HepG2 (cell line): ENCODE data around the gene RPTOR. TPM values are rescaled to one million over a fixed set of nuclear protein-coding genes. Genes with fewer than 3 reads are reported as not detected.

Experiments used
- DZIP1 ChIP-seq: sonication (generic); formaldehyde crosslinking; IDR thresholded peaks from 2 replicates; pipeline ENCODE4 v1.5.0; 2020; ENCODE audit warnings: mild to moderate bottlenecking, missing genetic modification reagents
- ELF4 ChIP-seq: sonication (generic); formaldehyde crosslinking; IDR thresholded peaks from 2 replicates; pipeline ENCODE4 v1.5.0; 2020; ENCODE audit warnings: missing genetic modification reagents, mild to moderate bottlenecking, moderate library complexity, borderline replicate concordance
- FOXJ3 ChIP-seq: sonication (generic); formaldehyde crosslinking; IDR thresholded peaks from 2 replicates; pipeline ENCODE4 v1.4.0; 2020; ENCODE audit warnings: missing genetic modification reagents, mild to moderate bottlenecking, borderline replicate concordance
- HMGA1 ChIP-seq: sonication (generic); formaldehyde crosslinking; conservative IDR thresholded peaks from 2 replicates; pipeline ENCODE4 v1.4.0; 2020; ENCODE audit warnings: missing genetic modification reagents
- MIER2 ChIP-seq: IDR thresholded peaks from 2 replicates; pipeline ENCODE4 v1.6.1; 2016; ENCODE audit warnings: missing biosample characterization, missing genetic modification reagents
- MXD4 ChIP-seq: IDR thresholded peaks from 2 replicates; pipeline ENCODE4 v1.6.1; 2016; ENCODE audit warnings: mild to moderate bottlenecking, missing biosample characterization, missing genetic modification reagents
- NFIB ChIP-seq: sonication (generic); formaldehyde crosslinking; IDR thresholded peaks from 2 replicates; pipeline ENCODE4 v1.9.0; 2021; ENCODE audit warnings: missing genetic modification reagents, mild to moderate bottlenecking, borderline replicate concordance
- PHB2 ChIP-seq: fragments of 450-650 bp; IDR thresholded peaks from 2 replicates; pipeline ENCODE4 v1.6.1; 2018; ENCODE audit not compliant: partially characterized antibody
- SALL2 ChIP-seq: sonication (generic); formaldehyde crosslinking; IDR thresholded peaks from 2 replicates; pipeline ENCODE4 v1.8.1; 2023; ENCODE audit warnings: mild to moderate bottlenecking, missing genetic modification reagents, inconsistent platforms
- STAT5B ChIP-seq: sonication (generic); formaldehyde crosslinking; IDR thresholded peaks from 2 replicates; pipeline ENCODE4 v1.4.0; 2020; ENCODE audit warnings: missing genetic modification reagents
- THAP11 ChIP-seq: IDR thresholded peaks from 2 replicates; pipeline ENCODE4 v1.6.1; 2016; ENCODE audit warnings: missing biosample characterization, missing genetic modification reagents
- ZBTB7A ChIP-seq: sonication (generic); formaldehyde crosslinking; IDR thresholded peaks from 2 replicates; pipeline ENCODE4 v1.8.0; 2022; ENCODE audit warnings: mild to moderate bottlenecking, missing genetic modification reagents
- ZFP91 ChIP-seq: sonication (generic); formaldehyde crosslinking; IDR thresholded peaks from 2 replicates; pipeline ENCODE4 v1.9.0; 2022; ENCODE audit warnings: missing genetic modification reagents, mild to moderate bottlenecking, borderline replicate concordance
- ZFYVE20 ChIP-seq: sonication (generic); formaldehyde crosslinking; IDR thresholded peaks from 2 replicates; pipeline ENCODE4 v1.8.0; 2023; ENCODE audit warnings: low read depth, mild to moderate bottlenecking, moderate library complexity, missing genetic modification reagents, borderline replicate concordance
- ZNF138 ChIP-seq: sonication (generic); formaldehyde crosslinking; IDR thresholded peaks from 2 replicates; pipeline ENCODE4 v1.5.0; 2020; ENCODE audit warnings: mild to moderate bottlenecking, low read depth, missing genetic modification reagents
- ZNF446 ChIP-seq: sonication (generic); formaldehyde crosslinking; IDR thresholded peaks from 2 replicates; pipeline ENCODE4 v1.5.0; 2020; ENCODE audit warnings: mild to moderate bottlenecking, missing genetic modification reagents
- ZNF567 ChIP-seq: sonication (generic); formaldehyde crosslinking; IDR thresholded peaks from 2 replicates; pipeline ENCODE4 v1.8.1; 2023; ENCODE audit warnings: mild to moderate bottlenecking, missing genetic modification reagents, borderline replicate concordance
- ZNF713 ChIP-seq: sonication (generic); formaldehyde crosslinking; IDR thresholded peaks from 2 replicates; pipeline ENCODE4 v1.4.0; 2020; ENCODE audit warnings: mild to moderate bottlenecking, missing genetic modification reagents
- ZNF746 ChIP-seq: sonication (generic); formaldehyde crosslinking; IDR thresholded peaks from 2 replicates; pipeline ENCODE4 v1.8.0; 2022; ENCODE audit warnings: mild to moderate bottlenecking, missing genetic modification reagents
- ZSCAN21 ChIP-seq: sonication (generic); formaldehyde crosslinking; IDR thresholded peaks from 2 replicates; pipeline ENCODE4 v1.8.0; 2022; ENCODE audit warnings: mild to moderate bottlenecking, missing genetic modification reagents, moderate library complexity, borderline replicate concordance
- polyA plus RNA-seq, 8 experiments: library from polyadenylated mRNA; depleted of rRNA in 3 of 8; stranded (reverse) in 7 of 8; unstranded in 1 of 8; fragments of >200 nt; fragmentation: Illumina TruSeq in 4 of 8; extraction: Trizol in 4 of 8; gene quantifications; 2 replicates each; pipeline versions ENCODE4 v1.2.1 to v1.2.3, GENCODE V29; 2011 to 2016; ENCODE audit warnings: low read depth in 4 of 8, missing spikeins in 1 of 8, mixed read lengths in 1 of 8; ENCODE audit not compliant: insufficient read depth in 1 of 8
- total RNA-seq, 5 experiments: library from RNA; depleted of rRNA; stranded (reverse); fragments of >200 nt; fragmentation: Illumina TruSeq; extraction: Trizol; gene quantifications; 2 replicates each; pipeline ENCODE4 v1.2.3, GENCODE V29; 2016; ENCODE audit warnings: low read depth in 1 of 5
- TF ChIP-seq, protein P1 (sequence below): sonication (generic); formaldehyde crosslinking; IDR thresholded peaks from 2 replicates; pipeline ENCODE4 v1.4.0; 2020; ENCODE audit warnings: missing genetic modification reagents, borderline replicate concordance

Gene RPTOR
- total and polyA plus RNA-seq, 2 of the 13 experiments (the other 11 are each of a cell fraction or from before 2014, with no cell fraction given), result 6.6 to 25.3 TPM

- TF ChIP-seq DZIP1 (CRISPR knock-in tag) (peak; percentile 86; the same call in 1 of the 2 replicates), ZNF446 (peak; percentile 88; the same call in 1 of the 2 replicates), ZFYVE20 (no peak), ZNF567 (CRISPR knock-in tag) (0 out of 2 replicates have a peak, but pooled peaks have one; percentile 38), ZSCAN21 (peak; percentile 32; the same call in 1 of the 2 replicates), SALL2 (CRISPR knock-in tag) (no peak), ZNF746 (CRISPR knock-in tag) (peak; percentile 55; the same call in 1 of the 2 replicates), ELF4 (CRISPR knock-in tag) (no peak), NFIB (CRISPR knock-in tag) (no peak; the same call in 1 of the 2 replicates), ZBTB7A (CRISPR knock-in tag) (no peak), MXD4 (CRISPR knock-in tag) (peak; percentile 27; the same call in 1 of the 2 replicates), ZNF713 (no peak), PHB2 (no peak), ZNF138 (CRISPR knock-in tag) (no peak), ZFP91 (0 out of 2 replicates have a peak, but pooled peaks have one; percentile 33), FOXJ3 (CRISPR knock-in tag) (no peak), STAT5B (CRISPR knock-in tag) (no peak), HMGA1 (CRISPR knock-in tag) (no peak), THAP11 (peak; percentile 39; the same call in 1 of the 2 replicates), MIER2 (CRISPR knock-in tag) (0 out of 2 replicates have a peak, but pooled peaks have one; percentile 26)
- TF ChIP-seq, protein P1, sequence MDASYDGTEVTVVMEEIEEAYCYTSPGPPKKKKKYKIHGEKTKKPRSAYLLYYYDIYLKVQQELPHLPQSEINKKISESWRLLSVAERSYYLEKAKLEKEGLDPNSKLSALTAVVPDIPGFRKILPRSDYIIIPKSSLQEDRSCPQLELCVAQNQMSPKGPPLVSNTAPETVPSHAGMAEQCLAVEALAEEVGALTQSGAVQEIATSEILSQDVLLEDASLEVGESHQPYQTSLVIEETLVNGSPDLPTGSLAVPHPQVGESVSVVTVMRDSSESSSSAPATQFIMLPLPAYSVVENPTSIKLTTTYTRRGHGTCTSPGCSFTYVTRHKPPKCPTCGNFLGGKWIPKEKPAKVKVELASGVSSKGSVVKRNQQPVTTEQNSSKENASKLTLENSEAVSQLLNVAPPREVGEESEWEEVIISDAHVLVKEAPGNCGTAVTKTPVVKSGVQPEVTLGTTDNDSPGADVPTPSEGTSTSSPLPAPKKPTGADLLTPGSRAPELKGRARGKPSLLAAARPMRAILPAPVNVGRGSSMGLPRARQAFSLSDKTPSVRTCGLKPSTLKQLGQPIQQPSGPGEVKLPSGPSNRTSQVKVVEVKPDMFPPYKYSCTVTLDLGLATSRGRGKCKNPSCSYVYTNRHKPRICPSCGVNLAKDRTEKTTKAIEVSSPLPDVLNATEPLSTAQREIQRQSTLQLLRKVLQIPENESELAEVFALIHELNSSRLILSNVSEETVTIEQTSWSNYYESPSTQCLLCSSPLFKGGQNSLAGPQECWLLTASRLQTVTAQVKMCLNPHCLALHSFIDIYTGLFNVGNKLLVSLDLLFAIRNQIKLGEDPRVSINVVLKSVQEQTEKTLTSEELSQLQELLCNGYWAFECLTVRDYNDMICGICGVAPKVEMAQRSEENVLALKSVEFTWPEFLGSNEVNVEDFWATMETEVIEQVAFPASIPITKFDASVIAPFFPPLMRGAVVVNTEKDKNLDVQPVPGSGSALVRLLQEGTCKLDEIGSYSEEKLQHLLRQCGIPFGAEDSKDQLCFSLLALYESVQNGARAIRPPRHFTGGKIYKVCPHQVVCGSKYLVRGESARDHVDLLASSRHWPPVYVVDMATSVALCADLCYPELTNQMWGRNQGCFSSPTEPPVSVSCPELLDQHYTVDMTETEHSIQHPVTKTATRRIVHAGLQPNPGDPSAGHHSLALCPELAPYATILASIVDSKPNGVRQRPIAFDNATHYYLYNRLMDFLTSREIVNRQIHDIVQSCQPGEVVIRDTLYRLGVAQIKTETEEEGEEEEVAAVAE, result no peak
Measured at GRCh38 chr17:80987941-80988461, 443.4 kb downstream of the RPTOR start (continued).
